Esophagus muscularis mucosa (tissue), 4 donors: ENCODE results near the gene CBX4. TPM values are rescaled to one million over a fixed set of nuclear protein-coding genes. Genes with fewer than 3 reads are reported as not detected.

Experiments used
- DNase-seq: peaks from one replicate; pipeline ENCODE4 v3.0.0-alpha.2; 2017; ENCODE audit errors: extremely low spot score
- H3K27ac ChIP-seq, 4 donors: fragments of 200-600 bp; sonication (generic); replicated peaks in 1 of 4; 1 replicate in 3 of 4; 2 replicates in 1 of 4; pipeline ENCODE4 v1.5.1; 2016 to 2019; ENCODE audit warnings: mild to moderate bottlenecking in 1 of 4
- H3K27me3 ChIP-seq, 4 donors: fragments of 200-600 bp; sonication (generic); one replicate each; pipeline versions ENCODE4 v1.5.1 to v1.6.0; 2016 to 2019
- H3K36me3 ChIP-seq, 4 donors: fragments of 200-600 bp; sonication (generic); one replicate each; pipeline ENCODE4 v1.5.1; 2016 to 2019
- H3K4me1 ChIP-seq, 4 donors: fragments of 200-600 bp; sonication (generic); one replicate each; pipeline ENCODE4 v1.5.1; 2016 to 2019
- H3K4me3 ChIP-seq, 4 donors: fragments of 200-600 bp; sonication (generic); 1 replicate in 2 of 4; 2 replicates in 2 of 4; pipeline ENCODE4 v1.5.1; 2016 to 2019; ENCODE audit warnings: mild to moderate bottlenecking in 4 of 4, moderate library complexity in 1 of 4
- H3K9me3 ChIP-seq, 4 donors: fragments of 200-600 bp; sonication (generic); 1 replicate in 3 of 4; 2 replicates in 1 of 4; pipeline ENCODE4 v1.5.1; 2016 to 2019
- EP300 ChIP-seq: sonication (generic); formaldehyde crosslinking; IDR thresholded peaks from one replicate; pipeline ENCODE4 v1.6.1; 2017; ENCODE audit warnings: antibody characterized with exemption
- POLR2A ChIP-seq: fragments of 450-650 bp; IDR thresholded peaks from one replicate; pipeline ENCODE4 v1.6.1; 2017; ENCODE audit warnings: antibody characterized with exemption, moderate library complexity, mild to moderate bottlenecking, low read depth
- POLR2AphosphoS5 ChIP-seq, 2 donors: sonication (generic); formaldehyde crosslinking; IDR thresholded peaks; one replicate each; pipeline ENCODE4 v1.6.1; 2017; ENCODE audit warnings: antibody characterized with exemption in 2 of 2
- WGBS: methylation state at CpG from one replicate; pipeline ENCODE4 v1.1.5; 2018; 5-methylcytosine and 5-hydroxymethylcytosine counted together
- intact Hi-C: fragments of 100-400 bp; cut with DNase I; formaldehyde crosslinking; loops from one replicate; pipeline ENCODE4 v1.15.1; 2023
- total RNA-seq, 4 donors: library from RNA; depleted of rRNA; stranded (reverse); fragments of >200 nt; gene quantifications; one replicate each; pipeline versions ENCODE4 v1.1.0 to v1.2.1, GENCODE V29; 2016
- TF ChIP-seq, protein P1 (sequence below), 3 experiments: fragments of 200-600 bp in 2 of 3; fragments of 450-650 bp in 1 of 3; sonication (generic) in 2 of 3; IDR thresholded peaks; one replicate each; pipeline ENCODE4 v1.5.1; 2017 to 2019; ENCODE audit warnings: antibody characterized with exemption in 3 of 3, mild to moderate bottlenecking in 2 of 3, moderate library complexity in 1 of 3

The CBX4 gene
- total RNA-seq, 4 donors from 2014 or later: 6.6 to 14.1 (median 12.3) TPM

DNA sequence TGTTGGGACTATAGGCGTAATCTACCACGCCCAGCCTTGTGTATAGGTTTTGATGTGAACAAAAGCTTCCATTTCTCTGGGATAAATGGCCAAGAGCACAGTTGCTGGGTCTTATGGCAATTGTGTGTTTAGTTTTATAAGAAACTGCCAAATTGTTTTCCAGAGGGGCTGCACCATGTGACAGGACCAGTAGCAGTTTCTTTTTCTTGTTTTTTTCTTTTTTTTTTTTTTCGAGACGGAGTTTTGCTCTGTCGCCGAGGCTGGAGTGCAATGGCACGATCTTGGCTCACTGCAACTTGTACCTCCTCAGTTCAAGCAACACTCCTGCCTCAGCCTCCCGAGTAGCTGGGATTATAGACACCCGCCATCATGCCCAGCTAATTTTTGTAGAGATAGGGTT, 34.3 kb upstream of the CBX4 start:
- Histone ChIP-seq H3K4me1 (no peaks in the 10 kb centered on the region), H3K4me3 (no peak overlapping the region), H3K9me3 (peaks cover 0 to 3% (median 0%) of the 10 kb centered on the region in 4 donors), H3K36me3 (no peaks in the 10 kb centered on the region), H3K27ac (no peak overlapping the region), H3K27me3 (peaks cover 0 to 48% (median 0%) of the 10 kb centered on the region in 4 donors)
- TF ChIP-seq EP300 (no peak), POLR2A (no peak), POLR2AphosphoS5 (IDR thresholded peaks at IDR 0.05) (no peak)
- TF ChIP-seq, protein P1, sequence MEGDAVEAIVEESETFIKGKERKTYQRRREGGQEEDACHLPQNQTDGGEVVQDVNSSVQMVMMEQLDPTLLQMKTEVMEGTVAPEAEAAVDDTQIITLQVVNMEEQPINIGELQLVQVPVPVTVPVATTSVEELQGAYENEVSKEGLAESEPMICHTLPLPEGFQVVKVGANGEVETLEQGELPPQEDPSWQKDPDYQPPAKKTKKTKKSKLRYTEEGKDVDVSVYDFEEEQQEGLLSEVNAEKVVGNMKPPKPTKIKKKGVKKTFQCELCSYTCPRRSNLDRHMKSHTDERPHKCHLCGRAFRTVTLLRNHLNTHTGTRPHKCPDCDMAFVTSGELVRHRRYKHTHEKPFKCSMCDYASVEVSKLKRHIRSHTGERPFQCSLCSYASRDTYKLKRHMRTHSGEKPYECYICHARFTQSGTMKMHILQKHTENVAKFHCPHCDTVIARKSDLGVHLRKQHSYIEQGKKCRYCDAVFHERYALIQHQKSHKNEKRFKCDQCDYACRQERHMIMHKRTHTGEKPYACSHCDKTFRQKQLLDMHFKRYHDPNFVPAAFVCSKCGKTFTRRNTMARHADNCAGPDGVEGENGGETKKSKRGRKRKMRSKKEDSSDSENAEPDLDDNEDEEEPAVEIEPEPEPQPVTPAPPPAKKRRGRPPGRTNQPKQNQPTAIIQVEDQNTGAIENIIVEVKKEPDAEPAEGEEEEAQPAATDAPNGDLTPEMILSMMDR (IDR thresholded peaks at IDR 0.05): no peak
- WGBS: 92% methylated on average over 9 of the region's 9 CpGs
- intact Hi-C loops: no loop called here
- DNase-seq: no peak

DNA sequence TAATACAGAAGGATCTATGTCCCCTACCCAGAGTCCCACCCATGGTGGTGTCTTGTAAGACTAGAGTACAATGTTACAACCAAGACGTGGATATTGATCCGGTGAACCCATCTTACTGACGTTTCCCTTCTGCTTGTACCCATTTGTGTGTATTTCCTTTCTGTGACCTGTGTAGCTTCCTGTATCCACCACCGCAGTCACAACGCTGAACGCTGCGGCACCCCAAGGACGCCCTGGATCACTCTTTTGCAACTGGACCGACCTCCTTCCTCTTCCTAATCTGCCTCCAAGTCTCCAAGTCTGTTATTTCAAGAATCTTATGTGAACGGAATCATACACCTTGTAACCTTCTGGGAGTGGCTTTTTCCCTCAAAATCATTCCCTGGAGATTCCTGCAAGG, 33.5 kb upstream of the CBX4 start:
- Histone ChIP-seq H3K27ac (no peak overlapping the region), H3K36me3 (no peaks in the 10 kb centered on the region), H3K9me3 (peaks cover 0 to 3% (median 0%) of the 10 kb centered on the region in 4 donors), H3K4me1 (no peaks in the 10 kb centered on the region), H3K27me3 (peaks cover 0 to 40% (median 0%) of the 10 kb centered on the region in 4 donors), H3K4me3 (no peak overlapping the region)
- WGBS: 63% methylated on average over 10 of the region's 10 CpGs
- intact Hi-C loops: no loop called here
- DNase-seq: no peak
- no peak for TF ChIP-seq POLR2A
- no peak for TF ChIP-seq EP300
- TF ChIP-seq, protein P1 (IDR thresholded peaks at IDR 0.05): no peak
- TF ChIP-seq POLR2AphosphoS5 (IDR thresholded peaks at IDR 0.05): no peak

DNA sequence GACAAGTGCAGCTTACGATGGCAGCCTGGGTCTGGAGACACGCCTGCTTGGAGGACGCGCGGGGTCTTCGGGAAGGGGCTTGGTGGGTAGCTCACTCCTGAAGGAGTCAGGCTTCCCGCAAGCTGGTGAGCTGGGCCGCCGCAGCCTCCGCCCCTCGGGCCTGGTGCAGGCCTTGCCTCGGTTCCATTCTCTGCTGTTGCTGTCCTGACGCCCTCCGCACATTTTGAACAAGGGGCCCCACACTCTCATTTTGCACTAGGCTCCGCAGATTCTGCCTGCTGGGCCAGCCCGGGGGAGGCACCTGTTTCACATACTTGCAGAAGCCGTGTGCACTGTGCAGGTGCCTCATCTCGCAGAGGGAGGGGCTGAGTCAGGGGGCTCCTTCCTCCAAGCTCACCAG, 31.9 kb upstream of the CBX4 start:
- Histone ChIP-seq H3K36me3 (no peaks in the 10 kb centered on the region), H3K4me3 (no peak overlapping the region), H3K27ac (no peak overlapping the region), H3K9me3 (no peaks in the 10 kb centered on the region), H3K27me3 (peaks cover 0 to 38% (median 0%) of the 10 kb centered on the region in 4 donors), H3K4me1 (no peaks in the 10 kb centered on the region)
- TF ChIP-seq, protein P1 (IDR thresholded peaks at IDR 0.05): no peak
- TF ChIP-seq EP300 (no peak), POLR2AphosphoS5 (IDR thresholded peaks at IDR 0.05) (no peak), POLR2A (no peak)
- intact Hi-C loops: no loop called here
- DNase-seq: no peak
- WGBS: 90% methylated on average over 12 of the region's 18 CpGs

DNA sequence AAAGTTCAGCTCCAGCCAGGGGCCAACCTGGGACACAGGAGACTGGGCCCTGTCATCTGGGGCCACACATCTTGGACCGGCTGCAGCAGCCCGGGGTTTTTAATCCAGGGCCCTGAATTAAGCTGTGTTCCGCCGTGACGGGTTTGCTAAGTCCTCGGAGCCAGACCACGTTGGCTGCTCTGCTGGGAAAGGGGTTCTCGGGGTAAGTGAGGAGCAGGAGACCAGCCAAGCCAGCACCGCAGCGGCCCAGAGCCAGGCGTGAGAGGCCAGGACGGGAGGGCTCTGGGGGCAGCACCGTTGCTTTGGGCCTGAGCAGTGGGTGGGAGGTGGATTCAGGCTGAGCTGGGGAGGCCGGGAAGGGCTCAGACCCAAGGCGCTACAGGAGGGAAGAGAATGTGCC, 31.3 kb upstream of the CBX4 start:
- TF ChIP-seq POLR2A (no peak), POLR2AphosphoS5 (IDR thresholded peaks at IDR 0.05) (no peak)
- H3K9me3 ChIP-seq: no peaks in the 10 kb centered on the region
- intact Hi-C loops: no loop called here
- no peaks in the 10 kb centered on the region for H3K36me3 ChIP-seq
- no peak overlapping the region for H3K4me3 ChIP-seq
- peaks cover 0 to 44% (median 0%) of the 10 kb centered on the region in 4 donors for H3K27me3 ChIP-seq
- DNase-seq: no peak
- 95% methylated on average over 14 of the region's 15 CpGs for WGBS
- no peak overlapping the region for H3K27ac ChIP-seq
- no peaks in the 10 kb centered on the region for H3K4me1 ChIP-seq

DNA sequence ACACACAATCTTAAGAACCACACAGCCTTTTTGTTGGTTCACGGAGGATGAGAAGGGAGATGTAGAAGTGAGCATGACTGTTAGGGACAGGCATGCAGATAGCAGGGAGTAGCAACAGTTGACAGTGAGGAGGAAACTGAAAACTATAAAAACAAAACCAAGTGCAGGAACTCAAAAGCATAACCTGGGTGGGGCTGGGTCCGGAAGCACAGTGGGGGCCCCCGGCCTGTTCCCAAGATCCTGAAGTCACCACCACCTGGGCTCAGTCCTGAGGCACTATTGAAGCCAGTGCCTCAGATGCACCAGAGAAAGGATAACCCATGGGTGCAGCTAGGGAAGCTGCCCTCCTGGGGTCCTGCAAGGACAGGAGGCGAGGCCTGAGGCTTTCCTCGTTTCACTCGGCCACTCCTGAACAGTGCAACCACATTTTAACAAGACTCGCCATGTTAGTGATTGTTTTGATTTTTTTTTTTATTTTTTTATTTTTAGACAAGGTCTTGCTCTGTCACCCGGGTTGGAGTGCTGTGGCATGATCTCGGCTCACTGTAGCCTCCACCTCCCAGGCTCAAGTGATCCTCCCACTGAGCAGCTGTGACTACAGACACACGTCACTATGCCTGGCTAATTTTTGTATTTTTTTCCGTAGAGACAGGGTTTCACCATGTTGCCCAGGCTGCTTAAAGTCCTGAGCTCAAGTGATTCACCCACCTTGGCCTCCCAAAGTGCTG, 27.7 kb upstream of the CBX4 start:
- H3K4me3 ChIP-seq: no peak overlapping the region
- H3K4me1 ChIP-seq: no peaks in the 10 kb centered on the region
- H3K27me3 ChIP-seq: peaks cover 0 to 65% (median 0%) of the 10 kb centered on the region in 4 donors
- H3K36me3 ChIP-seq: no peaks in the 10 kb centered on the region
- TF ChIP-seq, protein P1 (IDR thresholded peaks at IDR 0.05): no peak
- TF ChIP-seq POLR2A (no peak), EP300 (no peak), POLR2AphosphoS5 (IDR thresholded peaks at IDR 0.05) (no peak)
- DNase-seq: no peak
- intact Hi-C loops: no loop called here
- H3K27ac ChIP-seq: no peak overlapping the region
- no peaks in the 10 kb centered on the region for H3K9me3 ChIP-seq
- WGBS: 87% methylated on average over 11 of the region's 11 CpGs
